Measurements from ENCODE around the gene TMEM63C. TPM values are rescaled to one million over a fixed set of nuclear protein-coding genes. Genes with fewer than 3 reads are reported as not detected.

Gene TMEM63C
- total and polyA plus RNA-seq, 2 donors (not counting 3 experiments of a cell fraction or from before 2014, with no cell fraction given): not detected

DNA sequence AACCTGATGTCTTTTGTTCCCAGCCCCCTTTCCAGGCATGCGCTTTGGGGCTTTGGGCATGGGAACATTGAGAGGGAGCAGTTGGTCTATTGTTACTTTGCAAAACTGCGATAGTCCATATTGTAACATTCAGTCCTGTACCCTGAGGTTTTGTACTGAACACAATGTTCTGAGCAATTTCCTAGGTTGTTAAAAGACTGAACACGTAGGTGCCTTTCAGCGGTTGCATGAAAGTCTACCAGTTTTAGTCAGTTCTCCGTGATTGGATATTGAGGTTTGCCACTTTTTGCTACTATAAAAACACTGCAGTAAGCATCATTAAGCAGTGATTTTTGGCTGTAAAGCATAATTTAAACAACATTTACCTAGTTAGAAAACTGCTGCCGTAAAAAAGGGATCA, 69.3 kb downstream of the TMEM63C start:
- H3K9ac ChIP-seq (replicated peaks; ENCODE audit: extremely low read depth, insufficient read depth, low read length): no peak overlapping the region
- no peaks in the 10 kb centered on the region for H3K9me3 ChIP-seq (replicated peaks; ENCODE audit: control insufficient read depth, insufficient read depth, low read length)
- H3K4me1 ChIP-seq (ENCODE audit: control insufficient read depth, extremely low read depth, insufficient read depth, low read length): no peaks in the 10 kb centered on the region
- no peak overlapping the region for H3K4me2 ChIP-seq (ENCODE audit: insufficient read depth, low read length)
- TF ChIP-seq POLR2A (IDR thresholded peaks at IDR 0.05; ENCODE audit: low read depth, low read length) (no peak), JUN (IDR thresholded peaks at IDR 0.05; ENCODE audit: borderline replicate concordance, insufficient read depth, insufficient read length, low read depth) (no peak), POLR2AphosphoS5 (IDR thresholded peaks at IDR 0.05; ENCODE audit: insufficient read depth, low read depth, low read length) (no peak), MYC (IDR thresholded peaks at IDR 0.05; ENCODE audit: low read depth, low read length) (no peak), EZH2 (IDR thresholded peaks at IDR 0.05; ENCODE audit: borderline replicate concordance, low read depth, low read length, severe bottlenecking) (no peak), FOS (IDR thresholded peaks at IDR 0.05; ENCODE audit: borderline replicate concordance, insufficient read depth, low read length) (no peak), GATA2 (IDR thresholded peaks at IDR 0.05; ENCODE audit: insufficient read depth, insufficient read length, low read depth, low read length) (no peak)
- TF ChIP-seq, protein P1, sequence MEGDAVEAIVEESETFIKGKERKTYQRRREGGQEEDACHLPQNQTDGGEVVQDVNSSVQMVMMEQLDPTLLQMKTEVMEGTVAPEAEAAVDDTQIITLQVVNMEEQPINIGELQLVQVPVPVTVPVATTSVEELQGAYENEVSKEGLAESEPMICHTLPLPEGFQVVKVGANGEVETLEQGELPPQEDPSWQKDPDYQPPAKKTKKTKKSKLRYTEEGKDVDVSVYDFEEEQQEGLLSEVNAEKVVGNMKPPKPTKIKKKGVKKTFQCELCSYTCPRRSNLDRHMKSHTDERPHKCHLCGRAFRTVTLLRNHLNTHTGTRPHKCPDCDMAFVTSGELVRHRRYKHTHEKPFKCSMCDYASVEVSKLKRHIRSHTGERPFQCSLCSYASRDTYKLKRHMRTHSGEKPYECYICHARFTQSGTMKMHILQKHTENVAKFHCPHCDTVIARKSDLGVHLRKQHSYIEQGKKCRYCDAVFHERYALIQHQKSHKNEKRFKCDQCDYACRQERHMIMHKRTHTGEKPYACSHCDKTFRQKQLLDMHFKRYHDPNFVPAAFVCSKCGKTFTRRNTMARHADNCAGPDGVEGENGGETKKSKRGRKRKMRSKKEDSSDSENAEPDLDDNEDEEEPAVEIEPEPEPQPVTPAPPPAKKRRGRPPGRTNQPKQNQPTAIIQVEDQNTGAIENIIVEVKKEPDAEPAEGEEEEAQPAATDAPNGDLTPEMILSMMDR (IDR thresholded peaks at IDR 0.05; ENCODE audit: extremely low read depth in 1 of 2, insufficient read depth in 1 of 2, low read depth in 1 of 2, low read length in 2 of 2): no peak
- TF ChIP-seq, protein P2, sequence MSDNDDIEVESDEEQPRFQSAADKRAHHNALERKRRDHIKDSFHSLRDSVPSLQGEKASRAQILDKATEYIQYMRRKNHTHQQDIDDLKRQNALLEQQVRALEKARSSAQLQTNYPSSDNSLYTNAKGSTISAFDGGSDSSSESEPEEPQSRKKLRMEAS (IDR thresholded peaks at IDR 0.05; ENCODE audit: insufficient read depth, insufficient read length): no peak
- ChIA-PET CTCF (no interaction called here), POLR2A (no interaction called here)
- no peaks in the 10 kb centered on the region for H3K9me1 ChIP-seq (replicated peaks; ENCODE audit: control insufficient read depth, extremely low read depth, insufficient read depth, low read length)
- no TSS peak for BruUV-seq (replicated peaks)
- FAIRE-seq: no peak
- no peaks in the 10 kb centered on the region for H3K79me2 ChIP-seq (ENCODE audit: control insufficient read depth, insufficient read depth, low read length)
- dilution Hi-C loops (cut with MboI; ENCODE audit: extremely low pct_ligation_motif_present, low sequenced_read_pairs) (no loop called here), intact Hi-C loops (cut with micrococcal nuclease) (no loop called here)
- no peaks in the 10 kb centered on the region for H4K20me1 ChIP-seq (replicated peaks; ENCODE audit: control insufficient read depth, extremely low read depth, insufficient read depth, low read length)
- H3K36me3 ChIP-seq (ENCODE audit: control insufficient read depth in 2 of 2, extremely low read depth in 1 of 2, insufficient read depth in 2 of 2, low read length in 2 of 2): no peaks in the 10 kb centered on the region
- no peaks in the 10 kb centered on the region for H3K27me3 ChIP-seq (ENCODE audit: control insufficient read depth in 2 of 2, insufficient read depth in 2 of 2, low read length in 2 of 2)
- no peak overlapping the region for H3K27ac ChIP-seq (ENCODE audit: insufficient read depth, low read depth, low read length)
- H3K4me3 ChIP-seq (replicated peaks in 1 of 3; ENCODE audit: insufficient read depth in 1 of 3, low read depth in 1 of 3, low read length in 3 of 3): no peak overlapping the region
- DNase-seq (ENCODE audit: low read depth, low spot score): no peak
- no peak overlapping the region for H2AFZ ChIP-seq (ENCODE audit: low read depth, low read length)
